Anterior cingulate cortex (tissue), 58 donors: ENCODE measurements around the gene B3GNT5.

ENCODE experiments used
- DNase-seq, 58 donors: peaks; one replicate each; lab custom pipeline; 2025; lab: John Stamatoyannopoulos, UW

Gene B3GNT5

GRCh38 chr3:183313764-183314163, 60.7 kb downstream of the B3GNT5 start:
- peak in 1 of 58 donors; percentile 12 for DNase-seq

- no peak for DNase-seq
Observed at GRCh38 chr3:183315739-183316138, 62.7 kb downstream of the B3GNT5 start.

GRCh38 chr3:183317271-183317670, 64.2 kb downstream of the B3GNT5 start:
- DNase-seq = no peak

- DNase-seq = no peak
Observed at GRCh38 chr3:183317886-183318865, 65.1 kb downstream of the B3GNT5 start.

- no peak for DNase-seq
Observed at GRCh38 chr3:183318877-183319276, 65.8 kb downstream of the B3GNT5 start.

GRCh38 chr3:183319371-183319770, 66.3 kb downstream of the B3GNT5 start:
- no peak for DNase-seq
